Muscle layer of duodenum (tissue), 2 donors: Measurements from ENCODE around the gene PARD6A.
A peak's percentile ranks its signal among the peaks of the same experiment; 100 is the strongest.

Experiments
- H3K27ac ChIP-seq: one replicate; pipeline ENCODE4 v1.7.0; 2013; ENCODE audit warnings: mild to moderate bottlenecking, low read length
- H3K27me3 ChIP-seq: one replicate; pipeline ENCODE4 v1.7.0; 2013; ENCODE audit warnings: low read depth, mild to moderate bottlenecking, control low read depth, low read length
- H3K36me3 ChIP-seq, 2 donors: one replicate each; pipeline ENCODE4 v1.7.0; 2013; ENCODE audit warnings: low read length in 2 of 2, control low read depth in 1 of 2, mild to moderate bottlenecking in 1 of 2; ENCODE audit not compliant: insufficient read depth in 2 of 2, control insufficient read depth in 1 of 2
- H3K4me1 ChIP-seq, 2 donors: one replicate each; pipeline ENCODE4 v1.7.0; 2013; ENCODE audit warnings: low read length in 2 of 2, mild to moderate bottlenecking in 2 of 2, control low read depth in 1 of 2, moderate library complexity in 1 of 2; ENCODE audit not compliant: insufficient read depth in 2 of 2, control insufficient read depth in 1 of 2
- H3K4me3 ChIP-seq, 2 donors: one replicate each; pipeline ENCODE4 v1.7.0; 2013; ENCODE audit warnings: low read length in 2 of 2, low read depth in 1 of 2, mild to moderate bottlenecking in 1 of 2
- H3K9me3 ChIP-seq, 2 donors: one replicate each; pipeline ENCODE4 v1.7.0; 2013; ENCODE audit warnings: low read length in 2 of 2, control low read depth in 1 of 2, mild to moderate bottlenecking in 1 of 2; ENCODE audit not compliant: control insufficient read depth in 1 of 2
- donor health status: healthy.

The PARD6A gene

GRCh38 chr16:67662653-67663010 is 1.9 kb downstream of the PARD6A start:
- no peaks in the 10 kb centered on the region for H3K9me3 ChIP-seq
- no peak overlapping the region for H3K27ac ChIP-seq
- H3K4me1 ChIP-seq: peaks cover 7 to 38% of the 10 kb centered on the region in 2 donors
- H3K36me3 ChIP-seq: peaks cover 0 to 26% of the 10 kb centered on the region in 2 donors
- H3K4me3 ChIP-seq: no peak overlapping the region
- H3K27me3 ChIP-seq: no peaks in the 10 kb centered on the region

DNA sequence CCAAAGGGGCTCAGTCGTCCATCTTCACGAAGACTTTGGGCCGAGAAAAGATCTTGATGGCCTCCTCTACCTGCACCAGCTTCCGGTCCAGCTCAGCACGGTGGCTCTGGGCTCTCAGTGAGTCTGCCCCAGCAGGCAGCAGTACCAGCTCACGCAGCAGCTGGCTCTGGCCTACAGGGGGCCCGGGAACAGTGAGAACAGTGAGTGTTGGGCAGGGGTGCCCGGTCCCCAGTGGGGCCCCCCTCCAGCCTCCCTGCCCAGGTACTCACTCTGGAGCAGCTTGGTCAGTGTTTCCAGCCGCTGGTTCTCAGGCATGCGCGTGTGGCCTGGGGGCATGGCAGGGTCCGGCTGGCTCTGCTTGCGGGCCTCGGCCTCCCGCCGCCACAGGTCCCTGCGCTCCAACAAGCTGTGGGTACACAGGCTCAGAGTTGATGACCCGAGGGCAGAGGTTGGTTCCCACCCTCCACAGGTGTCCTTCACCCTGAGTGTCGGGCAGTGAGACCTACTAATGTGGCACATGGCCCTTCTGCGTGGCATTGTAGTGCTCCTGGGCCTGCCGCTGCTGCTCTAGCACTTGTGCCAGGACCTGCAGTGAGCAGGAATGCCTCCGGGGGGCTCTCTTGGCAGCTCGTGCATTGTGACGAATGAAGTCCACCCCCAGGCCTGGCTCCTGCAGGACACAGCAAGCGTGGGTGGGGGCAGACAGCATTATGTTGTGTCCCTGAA is 2.6 kb downstream of the PARD6A start:
- no peaks in the 10 kb centered on the region for H3K9me3 ChIP-seq
- H3K36me3 ChIP-seq: peaks cover 0 to 20% of the 10 kb centered on the region in 2 donors
- H3K27ac ChIP-seq: no peak overlapping the region
- H3K4me1 ChIP-seq: peaks cover 12 to 43% of the 10 kb centered on the region in 2 donors
- no peaks in the 10 kb centered on the region for H3K27me3 ChIP-seq
- no peak overlapping the region for H3K4me3 ChIP-seq

GRCh38 chr16:67663877-67664222 is 3.1 kb downstream of the PARD6A start:
- Histone ChIP-seq H3K27me3 (no peaks in the 10 kb centered on the region), H3K4me1 (peaks cover 12 to 38% of the 10 kb centered on the region in 2 donors), H3K27ac (no peak overlapping the region), H3K36me3 (peaks cover 0 to 20% of the 10 kb centered on the region in 2 donors), H3K9me3 (no peaks in the 10 kb centered on the region), H3K4me3 (no peak overlapping the region)

- H3K27ac ChIP-seq: no peak overlapping the region
- no peak overlapping the region for H3K4me3 ChIP-seq
- no peaks in the 10 kb centered on the region for H3K27me3 ChIP-seq
- no peaks in the 10 kb centered on the region for H3K9me3 ChIP-seq
- H3K36me3 ChIP-seq: peaks cover 0 to 20% of the 10 kb centered on the region in 2 donors
- peaks cover 12 to 34% of the 10 kb centered on the region in 2 donors for H3K4me1 ChIP-seq
These were observed 3.5 kb downstream of the PARD6A start for GRCh38 chr16:67664258-67664657.

DNA sequence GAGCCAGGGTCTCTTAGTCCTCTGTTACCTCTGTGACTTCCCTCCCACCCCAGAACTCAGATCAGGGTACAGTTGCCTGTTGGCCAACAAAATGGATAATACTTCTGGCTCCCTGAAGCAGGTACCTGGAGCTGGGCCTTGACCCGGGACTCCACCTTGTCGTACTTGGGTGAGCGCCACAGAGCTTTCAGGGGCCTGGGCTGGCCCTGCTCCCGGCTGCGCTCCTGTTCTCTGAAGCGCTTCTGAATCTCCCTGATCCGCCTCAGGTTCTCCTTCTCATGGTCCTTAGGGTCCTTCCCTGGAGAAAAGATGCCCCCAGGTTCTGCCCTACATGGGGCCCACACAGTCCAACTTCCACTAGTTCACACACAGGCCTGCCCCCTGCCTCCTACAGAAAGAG is 4.1 kb downstream of the PARD6A start:
- H3K9me3 ChIP-seq: no peaks in the 10 kb centered on the region
- H3K4me1 ChIP-seq: peaks cover 12 to 31% of the 10 kb centered on the region in 2 donors

DNA sequence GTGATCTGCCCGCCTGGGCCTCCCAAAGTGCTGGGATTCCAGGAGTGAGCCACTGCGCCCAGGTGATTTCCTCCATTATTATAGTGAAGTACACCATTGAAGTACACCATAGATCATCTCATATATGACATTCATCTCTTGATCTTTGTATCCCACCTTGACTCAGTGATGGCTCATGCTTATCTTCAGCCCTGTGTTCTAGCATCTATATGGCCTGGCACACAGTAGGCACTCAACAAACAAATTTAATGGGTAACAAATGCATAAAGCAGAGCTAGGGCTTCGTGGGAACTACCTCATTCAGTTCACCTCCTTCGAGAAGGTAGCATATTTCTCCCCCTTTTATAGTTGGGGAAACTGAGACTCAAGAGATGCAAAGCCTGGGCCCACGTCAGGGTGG is 4.8 kb downstream of the PARD6A start:
- Histone ChIP-seq H3K36me3 (peaks cover 0 to 20% of the 10 kb centered on the region in 2 donors), H3K27ac (no peak overlapping the region), H3K4me3 (peak overlapping the region; percentile 33 to 86)

More for the DNA sequence above, 4.1 kb downstream of the PARD6A start:
- Histone ChIP-seq H3K27me3 (no peaks in the 10 kb centered on the region), H3K4me3 (no peak overlapping the region), H3K36me3 (peaks cover 0 to 20% of the 10 kb centered on the region in 2 donors), H3K27ac (no peak overlapping the region)

GRCh38 chr16:67666032-67666551 is 5.3 kb downstream of the PARD6A start:
- Histone ChIP-seq H3K4me1 (peaks cover 11 to 30% of the 10 kb centered on the region in 2 donors), H3K27ac (no peak overlapping the region), H3K9me3 (no peaks in the 10 kb centered on the region), H3K36me3 (peaks cover 0 to 20% of the 10 kb centered on the region in 2 donors), H3K4me3 (peak overlapping the region; percentile 61 to 86), H3K27me3 (no peaks in the 10 kb centered on the region)

More for the DNA sequence above, 4.8 kb downstream of the PARD6A start:
- Histone ChIP-seq H3K27me3 (no peaks in the 10 kb centered on the region), H3K4me1 (peaks cover 12 to 31% of the 10 kb centered on the region in 2 donors), H3K9me3 (no peaks in the 10 kb centered on the region)

DNA sequence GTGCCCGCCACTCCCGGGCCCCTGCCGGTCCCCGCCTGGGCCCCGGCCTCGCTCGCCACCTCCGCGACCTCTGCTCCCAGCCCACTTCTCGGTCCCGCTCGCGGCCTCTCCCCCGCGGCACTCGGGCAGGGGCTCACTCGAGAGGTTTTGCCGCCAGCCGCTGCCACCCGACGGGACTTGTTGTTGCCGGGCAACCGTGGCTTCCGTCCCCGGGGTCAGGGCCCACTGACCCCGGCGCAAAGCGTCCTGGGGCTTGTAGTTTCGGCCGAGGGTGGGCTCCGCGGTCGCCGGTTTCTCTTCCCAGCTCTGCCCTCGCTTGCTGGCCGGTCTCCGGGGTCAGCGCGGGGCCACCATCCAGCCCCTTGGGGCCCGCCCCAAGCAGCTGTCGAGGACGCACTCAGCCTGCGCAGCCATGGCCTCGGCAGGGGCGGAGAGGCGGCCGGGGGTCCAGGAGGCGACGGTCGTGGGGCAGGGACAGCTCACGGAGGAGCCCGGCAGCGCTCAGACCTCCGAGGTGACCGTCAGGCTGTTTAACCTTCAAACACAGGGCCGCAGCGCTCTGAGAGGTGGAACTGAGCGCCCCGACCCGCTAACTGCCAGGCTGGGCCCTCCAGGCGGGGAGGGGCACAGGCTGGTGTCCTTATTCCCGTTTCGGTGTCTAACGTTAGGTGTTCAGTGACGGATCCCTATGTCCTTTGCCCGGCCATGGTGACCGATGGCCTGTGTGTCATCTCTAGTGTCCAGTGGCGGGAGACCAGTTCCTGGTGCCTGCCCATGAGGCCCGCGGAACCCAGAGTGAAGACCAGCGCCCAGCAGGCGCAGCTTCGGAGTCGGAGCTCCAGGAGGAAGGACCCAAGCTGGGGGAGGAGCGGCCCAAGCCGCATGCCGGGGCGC is 6.0 kb downstream of the PARD6A start, which contains the start of the genes C16orf86 and ENKD1:
TSS of gene C16orf86 (plus strand) at position 256 of the 894 bp plus-strand sequence. CDS start at position 413, 157 bp downstream.
TSS of gene ENKD1 (minus strand) at position 192 of the 894 bp plus-strand sequence. CDS start 308 bp downstream, outside the sequence.
- Histone ChIP-seq H3K27ac (peak within 1 kb of the TSS; percentile 56), H3K4me3 (peak within 1 kb of the TSS; percentile 61 to 86), H3K27me3 (no peaks in the 10 kb centered on the region), H3K9me3 (no peaks in the 10 kb centered on the region), H3K36me3 (peaks cover 0 to 20% of the 10 kb centered on the region in 2 donors), H3K4me1 (peaks cover 9 to 23% of the 10 kb centered on the region in 2 donors)

DNA sequence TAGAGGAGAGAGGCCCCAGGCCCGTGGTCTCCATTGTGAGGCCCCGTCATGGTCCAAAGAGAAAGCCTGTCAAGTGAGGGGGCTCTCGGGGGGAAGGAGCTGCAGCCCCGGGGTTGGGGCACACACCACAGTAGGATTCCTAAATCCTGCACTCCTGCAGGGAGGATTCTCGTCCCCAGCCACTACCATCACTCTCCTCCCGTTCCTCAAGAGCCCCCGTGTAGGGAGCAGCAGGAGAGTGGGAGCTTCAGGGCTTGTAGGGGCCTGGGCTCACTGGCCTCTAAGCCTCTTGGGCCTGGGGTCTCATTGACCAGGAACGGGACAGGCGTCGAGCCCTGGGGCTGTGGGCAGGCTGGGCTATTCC is 6.7 kb downstream of the PARD6A start:
- no peaks in the 10 kb centered on the region for H3K9me3 ChIP-seq
- peaks cover 0 to 18% of the 10 kb centered on the region in 2 donors for H3K36me3 ChIP-seq
- H3K4me1 ChIP-seq: peaks cover 9 to 25% of the 10 kb centered on the region in 2 donors

GRCh38 chr16:67667817-67668494 is 7.2 kb downstream of the PARD6A start:
- peak overlapping the region; percentile 61 to 86 for H3K4me3 ChIP-seq
- no peak overlapping the region for H3K27ac ChIP-seq

More for the DNA sequence above, 6.7 kb downstream of the PARD6A start:
- peak overlapping the region; percentile 61 to 86 for H3K4me3 ChIP-seq
- peak overlapping the region; percentile 56 for H3K27ac ChIP-seq
- H3K27me3 ChIP-seq: no peaks in the 10 kb centered on the region

More at GRCh38 chr16:67667817-67668494, 7.2 kb downstream of the PARD6A start:
- Histone ChIP-seq H3K27me3 (no peaks in the 10 kb centered on the region), H3K4me1 (peaks cover 10 to 31% of the 10 kb centered on the region in 2 donors), H3K9me3 (no peaks in the 10 kb centered on the region), H3K36me3 (peaks cover 0 to 13% of the 10 kb centered on the region in 2 donors)
